HEK293T (cell line): ENCODE results near the gene PEAK1.

ENCODE experiments used
- BHLHE40 ChIP-seq: fragments of 450-650 bp; IDR thresholded peaks from 2 replicates; pipeline ENCODE4 v1.6.1; 2016; ENCODE audit warnings: mild to moderate bottlenecking, moderate library complexity, borderline replicate concordance
- ELF4 ChIP-seq: fragments of 450-650 bp; IDR thresholded peaks from 2 replicates; pipeline ENCODE4 v1.6.1; 2017; ENCODE audit warnings: antibody characterized with exemption
- FOXA1 ChIP-seq: fragments of 450-650 bp; IDR thresholded peaks from 2 replicates; pipeline ENCODE4 v1.6.1; 2016; ENCODE audit warnings: mild to moderate bottlenecking
- FOXK2 ChIP-seq: fragments of 450-650 bp; IDR thresholded peaks from 2 replicates; pipeline ENCODE4 v1.6.1; 2016; ENCODE audit warnings: mild to moderate bottlenecking
- FOXM1 ChIP-seq: fragments of 450-650 bp; IDR thresholded peaks from 2 replicates; pipeline ENCODE4 v1.6.1; 2017; ENCODE audit warnings: mild to moderate bottlenecking, borderline replicate concordance
- HDGF ChIP-seq: fragments of 450-650 bp; IDR thresholded peaks from 2 replicates; pipeline ENCODE4 v1.6.1; 2017; ENCODE audit warnings: antibody characterized with exemption, borderline replicate concordance
- NFRKB ChIP-seq: fragments of 450-650 bp; IDR thresholded peaks from 2 replicates; pipeline ENCODE4 v1.6.1; 2016; ENCODE audit warnings: mild to moderate bottlenecking, moderate library complexity
- SP1 ChIP-seq: fragments of 450-650 bp; IDR thresholded peaks from 2 replicates; pipeline ENCODE4 v1.6.1; 2017
- SUZ12 ChIP-seq: fragments of 450-650 bp; IDR thresholded peaks from 2 replicates; pipeline ENCODE4 v1.6.1; 2016; ENCODE audit warnings: mild to moderate bottlenecking
- TARDBP ChIP-seq: fragments of 450-650 bp; IDR thresholded peaks from 2 replicates; pipeline ENCODE4 v1.6.1; 2016
- ZNF384 ChIP-seq: fragments of 450-650 bp; IDR thresholded peaks from 2 replicates; pipeline ENCODE4 v1.6.1; 2016

- TF ChIP-seq SUZ12 (no peak), FOXA1 (no peak), FOXM1 (no peak), HDGF (no peak), BHLHE40 (no peak), SP1 (no peak), TARDBP (no peak), NFRKB (no peak), ZNF384 (no peak), ELF4 (no peak), FOXK2 (no peak)
Measured at GRCh38 chr15:77387365-77388105, 32.4 kb downstream of the PEAK1 start.
